ENCODE data around the gene BEST3. TPM values are rescaled to one million over a fixed set of nuclear protein-coding genes. Genes with fewer than 3 reads are reported as not detected.

The BEST3 gene
- total and polyA plus RNA-seq, 4 donors: 0.03 to 0.52 (median 0.20) TPM; not detected in 1

DNA sequence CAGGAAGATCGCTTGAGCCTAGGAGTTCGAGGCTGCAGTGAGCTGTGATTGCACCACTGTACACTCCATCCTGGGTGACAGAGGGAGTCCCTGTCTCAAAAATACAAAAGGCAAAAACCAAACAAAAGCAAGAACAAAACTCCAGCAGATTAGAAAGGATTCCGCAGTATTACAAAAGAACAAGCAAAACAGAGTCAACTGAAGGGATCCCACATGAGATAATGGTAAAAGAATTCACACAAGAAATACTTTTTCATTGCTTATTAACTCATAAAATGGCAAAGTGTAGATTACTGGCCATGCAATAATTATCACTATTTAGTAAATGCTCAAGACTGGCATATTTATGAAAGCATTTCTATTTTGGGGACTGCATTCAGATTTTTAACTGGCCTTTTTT is 35.4 kb downstream of the BEST3 start:
- Histone ChIP-seq H3K27ac (ENCODE audit: low read depth in 1 of 2, low read length in 1 of 2) (no peak overlapping the region), H3K9me3 (ENCODE audit: control insufficient read depth in 4 of 4, insufficient read depth in 3 of 4, low read length in 3 of 4) (no peaks in the 10 kb centered on the region), H3K27me3 (ENCODE audit: control insufficient read depth in 3 of 3, insufficient read depth in 3 of 3, low read length in 2 of 3) (no peaks in the 10 kb centered on the region), H3K4me3 (no peak overlapping the region), H3K36me3 (ENCODE audit: control insufficient read depth in 4 of 4, insufficient read depth in 4 of 4, low read length in 4 of 4) (no peaks in the 10 kb centered on the region), H3K9ac (ENCODE audit: insufficient read depth in 1 of 2, low read length in 2 of 2) (no peak overlapping the region), H3K4me1 (ENCODE audit: control insufficient read depth in 5 of 5, insufficient read depth in 5 of 5, low read length in 5 of 5) (peaks cover 0 to 3% (median 0%) of the 10 kb centered on the region in 5 donors)
- 93 to 96% methylated on average over 3 of the region's 3 CpGs for WGBS, 2 donors
- no peak for ATAC-seq (ENCODE audit: insufficient read depth, low FRiP score)
- no peak for DNase-seq
- TF ChIP-seq, protein P1, sequence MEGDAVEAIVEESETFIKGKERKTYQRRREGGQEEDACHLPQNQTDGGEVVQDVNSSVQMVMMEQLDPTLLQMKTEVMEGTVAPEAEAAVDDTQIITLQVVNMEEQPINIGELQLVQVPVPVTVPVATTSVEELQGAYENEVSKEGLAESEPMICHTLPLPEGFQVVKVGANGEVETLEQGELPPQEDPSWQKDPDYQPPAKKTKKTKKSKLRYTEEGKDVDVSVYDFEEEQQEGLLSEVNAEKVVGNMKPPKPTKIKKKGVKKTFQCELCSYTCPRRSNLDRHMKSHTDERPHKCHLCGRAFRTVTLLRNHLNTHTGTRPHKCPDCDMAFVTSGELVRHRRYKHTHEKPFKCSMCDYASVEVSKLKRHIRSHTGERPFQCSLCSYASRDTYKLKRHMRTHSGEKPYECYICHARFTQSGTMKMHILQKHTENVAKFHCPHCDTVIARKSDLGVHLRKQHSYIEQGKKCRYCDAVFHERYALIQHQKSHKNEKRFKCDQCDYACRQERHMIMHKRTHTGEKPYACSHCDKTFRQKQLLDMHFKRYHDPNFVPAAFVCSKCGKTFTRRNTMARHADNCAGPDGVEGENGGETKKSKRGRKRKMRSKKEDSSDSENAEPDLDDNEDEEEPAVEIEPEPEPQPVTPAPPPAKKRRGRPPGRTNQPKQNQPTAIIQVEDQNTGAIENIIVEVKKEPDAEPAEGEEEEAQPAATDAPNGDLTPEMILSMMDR (IDR thresholded peaks at IDR 0.05; ENCODE audit: control extremely low read depth, extremely low read depth): no peak

DNA sequence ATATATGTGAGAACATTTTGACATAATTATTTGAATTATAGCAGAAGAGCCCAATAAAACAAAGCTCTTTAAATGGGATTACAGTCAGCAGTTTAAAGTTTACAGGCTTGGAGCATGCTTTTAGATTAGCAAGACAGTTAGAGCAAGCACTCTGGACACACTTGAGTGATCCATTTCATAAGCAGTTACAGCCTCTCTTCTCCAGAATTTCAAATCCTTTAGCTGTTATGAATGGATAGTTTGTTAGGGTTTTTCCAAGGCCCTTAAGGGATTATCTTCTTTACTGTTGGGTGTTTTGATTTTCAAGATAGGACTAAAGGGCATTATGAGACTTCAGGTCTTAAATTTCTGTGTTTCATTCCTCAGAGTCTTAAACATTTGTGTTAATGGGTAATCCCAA is 36.3 kb downstream of the BEST3 start:
- TF ChIP-seq, protein P1 (IDR thresholded peaks at IDR 0.05; ENCODE audit: control extremely low read depth, extremely low read depth): no peak
- no peak for ATAC-seq (ENCODE audit: insufficient read depth, low FRiP score)

DNA sequence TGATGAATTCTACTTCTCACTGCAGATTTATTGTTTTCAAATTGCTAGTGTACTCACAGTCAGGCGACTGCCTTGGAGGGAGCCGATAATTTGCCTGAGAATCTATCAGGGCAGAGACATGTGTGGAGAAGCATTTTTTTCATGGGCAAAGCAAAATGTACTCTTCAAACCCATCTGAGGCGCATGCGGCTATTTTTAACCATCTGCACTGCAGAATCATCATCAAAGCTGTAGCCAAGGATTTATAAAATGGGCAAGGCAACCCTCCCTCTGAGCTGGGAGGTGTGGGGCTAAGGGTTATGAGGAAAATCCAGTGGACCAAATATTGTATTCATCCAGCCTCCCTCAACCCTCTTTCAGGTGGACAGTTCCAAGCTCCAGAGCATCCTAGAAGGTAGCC is 37.7 kb downstream of the BEST3 start:
- H3K27ac ChIP-seq (ENCODE audit: low read depth in 1 of 2, low read length in 1 of 2): no peak overlapping the region
- H3K4me3 ChIP-seq: no peak overlapping the region
- H3K9ac ChIP-seq (ENCODE audit: insufficient read depth in 1 of 2, low read length in 2 of 2): no peak overlapping the region
- H3K4me1 ChIP-seq (ENCODE audit: control insufficient read depth in 5 of 5, insufficient read depth in 5 of 5, low read length in 5 of 5): no peaks in the 10 kb centered on the region
- TF ChIP-seq, protein P1 (IDR thresholded peaks at IDR 0.05; ENCODE audit: control extremely low read depth, extremely low read depth): no peak
- no peaks in the 10 kb centered on the region for H3K9me3 ChIP-seq (ENCODE audit: control insufficient read depth in 4 of 4, insufficient read depth in 3 of 4, low read length in 3 of 4)
- 95 to 97% methylated on average over 4 of the region's 4 CpGs for WGBS, 2 donors
- no peaks in the 10 kb centered on the region for H3K27me3 ChIP-seq (ENCODE audit: control insufficient read depth in 3 of 3, insufficient read depth in 3 of 3, low read length in 2 of 3)
- H3K36me3 ChIP-seq (ENCODE audit: control insufficient read depth in 4 of 4, insufficient read depth in 4 of 4, low read length in 4 of 4): no peaks in the 10 kb centered on the region
- DNase-seq (no peak), ATAC-seq (ENCODE audit: insufficient read depth, low FRiP score) (no peak)

More for the DNA sequence above, 36.3 kb downstream of the BEST3 start:
- Histone ChIP-seq H3K9me3 (ENCODE audit: control insufficient read depth in 4 of 4, insufficient read depth in 3 of 4, low read length in 3 of 4) (no peaks in the 10 kb centered on the region), H3K4me3 (no peak overlapping the region), H3K9ac (ENCODE audit: insufficient read depth in 1 of 2, low read length in 2 of 2) (no peak overlapping the region), H3K36me3 (ENCODE audit: control insufficient read depth in 4 of 4, insufficient read depth in 4 of 4, low read length in 4 of 4) (no peaks in the 10 kb centered on the region), H3K4me1 (ENCODE audit: control insufficient read depth in 5 of 5, insufficient read depth in 5 of 5, low read length in 5 of 5) (peaks cover 0 to 3% (median 0%) of the 10 kb centered on the region in 5 donors), H3K27me3 (ENCODE audit: control insufficient read depth in 3 of 3, insufficient read depth in 3 of 3, low read length in 2 of 3) (no peaks in the 10 kb centered on the region), H3K27ac (ENCODE audit: low read depth in 1 of 2, low read length in 1 of 2) (no peak overlapping the region)
- DNase-seq: no peak

Data from lung (tissue), 12 donors.